GM23338 (cell line): ENCODE measurements around the gene OR6C68. TPM values are rescaled to one million over a fixed set of nuclear protein-coding genes. Genes with fewer than 3 reads are reported as not detected.

Source experiments
- ATAC-seq: fragments of 200-7000 bp; cut with Tn5 transposase; 3 replicates; pipeline ENCODE4 v1.9.1; 2020
- DNase-seq: peaks from one replicate; pipeline ENCODE4 v3.0.0-alpha.2; 2015; ENCODE audit warnings: low spot score
- H2AFZ ChIP-seq: fragments of 200-600 bp; sonication (generic); 2 replicates; pipeline ENCODE4 v1.8.0; 2016; ENCODE audit warnings: antibody characterized with exemption, mild to moderate bottlenecking, moderate library complexity
- H3F3A ChIP-seq: fragments of 200-600 bp; sonication (generic); replicated peaks from 2 replicates; pipeline ENCODE4 v1.8.0; 2017; ENCODE audit warnings: antibody characterized with exemption, mixed run types, low read depth
- H3K27ac ChIP-seq: fragments of 200-600 bp; sonication (generic); 2 replicates; pipeline ENCODE4 v1.6.1; 2016; ENCODE audit warnings: low read depth
- H3K27me3 ChIP-seq: fragments of 200-600 bp; sonication (generic); 2 replicates; pipeline ENCODE4 v1.8.0; 2016; ENCODE audit warnings: mild to moderate bottlenecking, mixed run types, moderate library complexity; ENCODE audit not compliant: insufficient read depth
- H3K36me3 ChIP-seq: fragments of 200-600 bp; sonication (generic); 2 replicates; pipeline ENCODE4 v1.8.0; 2016; ENCODE audit warnings: mild to moderate bottlenecking; ENCODE audit not compliant: insufficient read depth
- H3K4me1 ChIP-seq: fragments of 200-600 bp; sonication (generic); 2 replicates; pipeline ENCODE4 v1.8.0; 2016; ENCODE audit warnings: mild to moderate bottlenecking, moderate library complexity; ENCODE audit not compliant: insufficient read depth
- H3K4me2 ChIP-seq: fragments of 200-600 bp; sonication (generic); 2 replicates; pipeline ENCODE4 v1.7.1; 2017; ENCODE audit warnings: mixed run types
- H3K4me3 ChIP-seq: fragments of 200-600 bp; sonication (generic); 2 replicates; pipeline ENCODE4 v1.6.1; 2016; ENCODE audit warnings: mixed run types
- H3K79me2 ChIP-seq: fragments of 200-600 bp; sonication (generic); replicated peaks from 2 replicates; pipeline ENCODE4 v1.8.0; 2017; ENCODE audit warnings: mild to moderate bottlenecking; ENCODE audit not compliant: insufficient read depth
- H3K9me2 ChIP-seq: fragments of 200-600 bp; sonication (generic); 2 replicates; pipeline ENCODE4 v1.8.0; 2017; ENCODE audit not compliant: insufficient read depth
- H4K20me1 ChIP-seq: fragments of 200-600 bp; sonication (generic); replicated peaks from 2 replicates; pipeline ENCODE4 v1.8.0; 2017; ENCODE audit warnings: mild to moderate bottlenecking; ENCODE audit not compliant: insufficient read depth
- H3K27ac Mint-ChIP-seq: 2 replicates; pipeline ENCODE4 v1.8.0; 2020; ENCODE audit warnings: inconsistent platforms, mild to moderate bottlenecking, moderate library complexity, mixed read lengths
- H3K27me3 Mint-ChIP-seq: 3 replicates; pipeline ENCODE4 v1.8.0; 2022; ENCODE audit warnings: low read depth, mild to moderate bottlenecking, moderate library complexity, mixed read lengths, inconsistent platforms; ENCODE audit not compliant: insufficient read depth, poor library complexity
- H3K36me3 Mint-ChIP-seq: 3 replicates; pipeline ENCODE4 v1.8.0; 2021; ENCODE audit warnings: low read depth, mild to moderate bottlenecking, inconsistent platforms, moderate library complexity, mixed read lengths
- H3K4me1 Mint-ChIP-seq: 3 replicates; pipeline ENCODE4 v1.8.0; 2020; ENCODE audit warnings: mild to moderate bottlenecking, inconsistent platforms, mixed read lengths
- H3K4me3 Mint-ChIP-seq: 3 replicates; pipeline ENCODE4 v1.8.0; 2021; ENCODE audit warnings: moderate library complexity, mild to moderate bottlenecking, inconsistent platforms, mixed read lengths
- H3K9me3 Mint-ChIP-seq: 3 replicates; pipeline ENCODE4 v1.8.0; 2020; ENCODE audit warnings: moderate library complexity, mild to moderate bottlenecking, inconsistent platforms, mixed read lengths
- CREB1 ChIP-seq: fragments of 250-450 bp; sonication (Bioruptor Pico); IDR thresholded peaks from 2 replicates; pipeline ENCODE4 v1.5.0; 2020; ENCODE audit warnings: low read depth, mild to moderate bottlenecking, moderate library complexity
- CTCF ChIP-seq, 2 experiments: fragments of 200-600 bp in 1 of 2; sonication (generic) in 1 of 2; conservative IDR thresholded peaks; 2 replicates each; pipeline versions ENCODE4 v1.5.1 to v1.6.1; 2016 to 2017; ENCODE audit warnings: antibody characterized with exemption in 2 of 2, low read depth in 2 of 2, mild to moderate bottlenecking in 2 of 2, moderate library complexity in 1 of 2
- ETS1 ChIP-seq: IDR thresholded peaks from 2 replicates; pipeline ENCODE4 v1.6.1; 2016; ENCODE audit warnings: antibody characterized with exemption
- EZH2 ChIP-seq: fragments of 200-600 bp; sonication (generic); IDR thresholded peaks from one replicate; pipeline ENCODE4 v1.8.0; 2017; ENCODE audit warnings: antibody characterized with exemption, mild to moderate bottlenecking, low read depth; ENCODE audit not compliant: unreplicated experiment
- EZH2phosphoT487 ChIP-seq: fragments of 200-600 bp; sonication (generic); IDR thresholded peaks from one replicate; pipeline ENCODE4 v1.8.1; 2018; ENCODE audit warnings: antibody characterized with exemption; ENCODE audit not compliant: unreplicated experiment
- JUNB ChIP-seq: IDR thresholded peaks from one replicate; pipeline ENCODE4 v1.6.1; 2016; ENCODE audit warnings: antibody characterized with exemption; ENCODE audit not compliant: unreplicated experiment
- NANOG ChIP-seq: IDR thresholded peaks from 2 replicates; pipeline ENCODE4 v1.6.1; 2016; ENCODE audit warnings: antibody characterized with exemption, borderline replicate concordance
- POLR2AphosphoS5 ChIP-seq: IDR thresholded peaks from 2 replicates; pipeline ENCODE4 v1.6.1; 2016; ENCODE audit warnings: antibody characterized with exemption, low read depth
- REST ChIP-seq: IDR thresholded peaks from one replicate; pipeline ENCODE4 v1.6.1; 2018; ENCODE audit warnings: antibody characterized with exemption; ENCODE audit not compliant: unreplicated experiment
- STAT1 ChIP-seq: IDR thresholded peaks from one replicate; pipeline ENCODE4 v1.6.1; 2016; ENCODE audit warnings: antibody characterized with exemption; ENCODE audit not compliant: unreplicated experiment
- ZNF114 ChIP-seq: fragments of 250-450 bp; sonication (Bioruptor Pico); IDR thresholded peaks from 2 replicates; pipeline ENCODE4 v1.5.0; 2020; ENCODE audit warnings: mild to moderate bottlenecking, moderate library complexity
- ZNF331 ChIP-seq: fragments of 250-450 bp; sonication (Bioruptor Pico); IDR thresholded peaks from 2 replicates; pipeline ENCODE4 v1.5.0; 2020; ENCODE audit warnings: low read depth, mild to moderate bottlenecking, moderate library complexity
- ZNF462 ChIP-seq: fragments of 250-450 bp; sonication (Bioruptor Pico); IDR thresholded peaks from 2 replicates; pipeline ENCODE4 v1.5.0; 2020; ENCODE audit warnings: mild to moderate bottlenecking, moderate library complexity
- polyA plus RNA-seq: library from polyadenylated mRNA; unstranded; fragments of >200 nt; fragmentation: Nextera tagmentation; extraction: Ambion mirVana; gene quantifications from 2 replicates; pipeline ENCODE4 v1.2.1, GENCODE V29; 2016
- total RNA-seq: library from RNA; depleted of rRNA; stranded (reverse); fragments of >200 nt; shearing (Covaris generic); gene quantifications from 2 replicates; pipeline ENCODE4 v1.2.3, GENCODE V29; 2014

OR6C68 gene
- total and polyA plus RNA-seq, 2 experiments from 2014 or later = not detected

- Mint-ChIP-seq H3K9me3 (no peaks in the 10 kb centered on the region), H3K36me3 (no peaks in the 10 kb centered on the region), H3K27ac (no peak overlapping the region; the same call in 1 of the 2 replicates), H3K4me3 (no peak overlapping the region), H3K4me1 (no peaks in the 10 kb centered on the region), H3K27me3 (no peaks in the 10 kb centered on the region)
- TF ChIP-seq JUNB = no peak
- TF ChIP-seq CTCF (conservative IDR thresholded peaks at IDR 0.05; ENCODE audit: low read depth in 2 of 2) = no peak
- TF ChIP-seq POLR2AphosphoS5 = no peak
- TF ChIP-seq ZNF331 (CRISPR knock-in tag) = no peak
- no peak for TF ChIP-seq EZH2
- TF ChIP-seq EZH2phosphoT487 = no peak
- no peak for TF ChIP-seq ZNF114 (CRISPR knock-in tag)
- TF ChIP-seq ETS1 = no peak
- TF ChIP-seq CREB1 (CRISPR knock-in tag) = no peak
- TF ChIP-seq STAT1 = no peak
- no peak for TF ChIP-seq REST
- TF ChIP-seq NANOG = no peak
- TF ChIP-seq ZNF462 (CRISPR knock-in tag) = no peak
- no peaks in the 10 kb centered on the region for H3K9me2 ChIP-seq
- no peaks in the 10 kb centered on the region for H3K27me3 ChIP-seq
- H3K4me1 ChIP-seq = no peaks in the 10 kb centered on the region
- H4K20me1 ChIP-seq = no peaks in the 10 kb centered on the region
- ATAC-seq (no peak), DNase-seq (no peak)
- no peaks in the 10 kb centered on the region for H3K79me2 ChIP-seq
- peak overlapping the region; percentile 64; the same call in 1 of the 2 replicates for H2AFZ ChIP-seq
- no peaks in the 10 kb centered on the region for H3K36me3 ChIP-seq
- H3K27ac ChIP-seq = no peak overlapping the region
- H3K4me3 ChIP-seq = no peak overlapping the region
- no peak overlapping the region for H3K4me2 ChIP-seq
- no peaks in the 10 kb centered on the region for H3F3A ChIP-seq
These were observed 7.7 kb downstream of the OR6C68 start for GRCh38 chr12:55499810-55500252.
